Measurements from ENCODE around the gene RIF1. TPM values are rescaled to one million over a fixed set of nuclear protein-coding genes. Genes with fewer than 3 reads are reported as not detected.

The RIF1 gene
- total RNA-seq, 1 donor: 48.5 TPM

DNA sequence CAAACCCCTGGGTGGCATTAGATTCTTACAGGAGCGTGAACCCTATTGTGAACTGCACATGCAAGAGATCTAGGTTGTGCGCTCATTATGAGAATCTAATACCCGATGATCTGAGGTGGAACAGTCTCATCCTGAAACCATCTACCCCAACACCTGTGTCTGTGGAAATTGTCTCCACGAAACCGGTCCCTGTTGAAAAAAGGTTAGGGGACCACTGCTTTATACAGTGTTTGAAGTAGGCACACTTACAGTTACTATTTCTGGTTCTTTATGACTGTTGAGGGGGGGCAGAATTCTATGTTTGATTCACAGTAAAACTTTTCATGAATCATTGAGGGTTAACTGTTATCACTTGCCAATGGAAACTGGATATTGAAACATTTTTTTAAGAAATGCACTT is 72.0 kb downstream of the RIF1 start:
- H3K4me1 ChIP-seq (ENCODE audit: insufficient read depth, low read length): peaks cover 5% of the 10 kb centered on the region
- no peak overlapping the region for H3K4me3 ChIP-seq (ENCODE audit: insufficient read depth, low read length)
- no peaks in the 10 kb centered on the region for H3K79me2 ChIP-seq (ENCODE audit: insufficient read depth, low read length)
- H3K27me3 ChIP-seq (ENCODE audit: insufficient read depth, low read length): no peaks in the 10 kb centered on the region
- no peak for DNase-seq (ENCODE audit: insufficient read length, low spot score, missing footprints)
- no peak for TF ChIP-seq CTCF (IDR thresholded peaks at IDR 0.05; ENCODE audit: extremely low read depth, low read depth, low read length)
- H2AFZ ChIP-seq (ENCODE audit: low read length): no peak overlapping the region
- H3K9me3 ChIP-seq (ENCODE audit: low read depth, low read length): no peaks in the 10 kb centered on the region
- H3K36me3 ChIP-seq (ENCODE audit: insufficient read depth, low read length): peaks cover 6% of the 10 kb centered on the region
- no peak overlapping the region for H3K4me2 ChIP-seq (ENCODE audit: insufficient read depth, low read length)
- H4K20me1 ChIP-seq (ENCODE audit: insufficient read depth, low read length): no peaks in the 10 kb centered on the region
- no peak overlapping the region for H3K27ac ChIP-seq (ENCODE audit: low read depth, low read length)

DNA sequence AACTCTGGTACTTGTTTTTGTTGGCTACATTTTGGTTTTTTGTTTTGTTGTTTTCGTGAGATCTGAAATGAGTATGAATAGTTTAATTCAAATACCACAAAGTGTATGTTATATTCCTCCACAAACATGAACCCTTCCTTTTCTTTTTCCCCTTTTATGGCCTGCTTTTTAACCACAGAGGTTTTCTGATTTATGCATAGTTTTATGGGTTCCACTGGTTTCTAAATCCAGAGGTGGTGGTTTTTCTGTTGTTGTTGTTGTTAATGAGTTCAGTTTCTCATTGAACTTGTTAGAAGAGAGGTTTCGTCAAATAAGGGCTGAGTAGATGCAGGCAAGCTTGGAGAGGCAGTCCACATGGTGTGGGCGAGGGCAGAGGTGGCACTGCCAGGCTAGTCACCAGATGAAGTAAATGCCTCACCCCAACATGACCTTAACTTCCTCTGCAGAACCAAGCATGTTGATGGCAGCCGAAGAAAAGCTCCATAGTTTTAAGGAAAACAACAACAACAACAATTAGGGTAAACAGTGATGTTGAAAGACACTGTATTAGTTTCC is 72.5 kb downstream of the RIF1 start:
- Histone ChIP-seq H2AFZ (ENCODE audit: low read length) (no peak overlapping the region), H4K20me1 (ENCODE audit: insufficient read depth, low read length) (no peaks in the 10 kb centered on the region), H3K79me2 (ENCODE audit: insufficient read depth, low read length) (no peaks in the 10 kb centered on the region), H3K27me3 (ENCODE audit: insufficient read depth, low read length) (no peaks in the 10 kb centered on the region), H3K4me2 (ENCODE audit: insufficient read depth, low read length) (no peak overlapping the region), H3K4me1 (ENCODE audit: insufficient read depth, low read length) (peaks cover 5% of the 10 kb centered on the region), H3K36me3 (ENCODE audit: insufficient read depth, low read length) (peaks cover 6% of the 10 kb centered on the region), H3K27ac (ENCODE audit: low read depth, low read length) (no peak overlapping the region), H3K4me3 (ENCODE audit: insufficient read depth, low read length) (no peak overlapping the region), H3K9me3 (ENCODE audit: low read depth, low read length) (no peaks in the 10 kb centered on the region)
- DNase-seq (ENCODE audit: insufficient read length, low spot score, missing footprints): no peak
- no peak for TF ChIP-seq CTCF (IDR thresholded peaks at IDR 0.05; ENCODE audit: extremely low read depth, low read depth, low read length)

DNA sequence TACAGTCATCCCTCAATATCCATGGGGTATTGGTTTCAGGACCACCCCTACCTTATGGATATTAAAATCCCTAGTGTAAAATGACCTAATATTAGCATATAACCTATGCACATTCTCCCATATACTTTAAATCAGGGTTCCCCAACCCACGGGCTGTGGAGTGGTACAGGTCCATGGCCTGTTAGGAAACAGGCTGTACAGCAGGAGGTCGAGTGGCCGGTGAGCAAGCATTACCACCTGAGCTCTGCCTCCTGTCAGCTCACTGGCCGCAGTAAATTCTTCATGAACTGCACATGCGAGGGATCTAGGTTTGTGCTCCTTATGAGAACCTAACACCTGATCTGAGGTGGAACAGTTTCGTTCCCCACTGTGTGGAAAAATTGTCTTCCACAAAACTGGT is 73.8 kb downstream of the RIF1 start:
- Histone ChIP-seq H2AFZ (ENCODE audit: low read length) (no peak overlapping the region), H3K79me2 (ENCODE audit: insufficient read depth, low read length) (no peaks in the 10 kb centered on the region), H3K4me3 (ENCODE audit: insufficient read depth, low read length) (no peak overlapping the region), H3K36me3 (ENCODE audit: insufficient read depth, low read length) (peaks cover 6% of the 10 kb centered on the region), H3K4me1 (ENCODE audit: insufficient read depth, low read length) (peaks cover 5% of the 10 kb centered on the region), H3K9me3 (ENCODE audit: low read depth, low read length) (no peaks in the 10 kb centered on the region), H3K27ac (ENCODE audit: low read depth, low read length) (no peak overlapping the region), H4K20me1 (ENCODE audit: insufficient read depth, low read length) (no peaks in the 10 kb centered on the region), H3K4me2 (ENCODE audit: insufficient read depth, low read length) (no peak overlapping the region), H3K27me3 (ENCODE audit: insufficient read depth, low read length) (no peaks in the 10 kb centered on the region)
- DNase-seq (ENCODE audit: insufficient read length, low spot score, missing footprints): no peak
- no peak for TF ChIP-seq CTCF (IDR thresholded peaks at IDR 0.05; ENCODE audit: extremely low read depth, low read depth, low read length)

DNA sequence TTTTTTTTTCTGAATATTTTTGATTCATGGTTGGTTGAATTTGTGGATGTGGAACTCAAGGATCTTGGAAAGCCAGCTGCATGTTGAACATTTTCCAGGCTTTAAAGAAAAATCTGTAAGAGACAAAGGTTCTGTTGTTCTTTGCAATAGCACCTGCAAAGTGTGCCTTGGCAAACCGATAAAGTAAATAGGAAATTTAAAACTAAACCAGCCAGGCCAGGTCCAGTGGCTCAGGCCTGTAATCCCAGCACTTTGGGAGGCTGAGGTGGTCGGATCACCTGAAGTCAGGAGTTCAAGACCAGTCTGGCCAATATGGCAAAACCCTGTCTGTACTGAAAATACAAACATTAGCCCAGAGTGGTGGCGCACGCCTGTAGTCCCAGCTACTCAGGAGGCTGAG is 74.4 kb downstream of the RIF1 start:
- no peak overlapping the region for H2AFZ ChIP-seq (ENCODE audit: low read length)
- H3K27ac ChIP-seq (ENCODE audit: low read depth, low read length): no peak overlapping the region
- no peak for TF ChIP-seq CTCF (IDR thresholded peaks at IDR 0.05; ENCODE audit: extremely low read depth, low read depth, low read length)
- peaks cover 6% of the 10 kb centered on the region for H3K36me3 ChIP-seq (ENCODE audit: insufficient read depth, low read length)
- H3K4me2 ChIP-seq (ENCODE audit: insufficient read depth, low read length): no peak overlapping the region
- DNase-seq (ENCODE audit: insufficient read length, low spot score, missing footprints): no peak
- H3K9me3 ChIP-seq (ENCODE audit: low read depth, low read length): no peaks in the 10 kb centered on the region
- H4K20me1 ChIP-seq (ENCODE audit: insufficient read depth, low read length): no peaks in the 10 kb centered on the region
- no peaks in the 10 kb centered on the region for H3K27me3 ChIP-seq (ENCODE audit: insufficient read depth, low read length)
- no peak overlapping the region for H3K4me3 ChIP-seq (ENCODE audit: insufficient read depth, low read length)
- H3K79me2 ChIP-seq (ENCODE audit: insufficient read depth, low read length): no peaks in the 10 kb centered on the region
- peaks cover 5% of the 10 kb centered on the region for H3K4me1 ChIP-seq (ENCODE audit: insufficient read depth, low read length)
